GM12801 (cell line): ENCODE results near the gene ZC2HC1C.

ENCODE experiments used
- CTCF ChIP-seq: IDR thresholded peaks from one replicate; pipeline ENCODE4 v1.5.1; 2011; ENCODE audit warnings: control low read depth; ENCODE audit not compliant: insufficient read length; ENCODE audit errors: extremely low read depth

The ZC2HC1C gene

GRCh38 chr14:75095690-75096089, 26.2 kb downstream of the ZC2HC1C start:
- no peak for TF ChIP-seq CTCF

GRCh38 chr14:75096959-75097358, 27.5 kb downstream of the ZC2HC1C start:
- no peak for TF ChIP-seq CTCF

DNA sequence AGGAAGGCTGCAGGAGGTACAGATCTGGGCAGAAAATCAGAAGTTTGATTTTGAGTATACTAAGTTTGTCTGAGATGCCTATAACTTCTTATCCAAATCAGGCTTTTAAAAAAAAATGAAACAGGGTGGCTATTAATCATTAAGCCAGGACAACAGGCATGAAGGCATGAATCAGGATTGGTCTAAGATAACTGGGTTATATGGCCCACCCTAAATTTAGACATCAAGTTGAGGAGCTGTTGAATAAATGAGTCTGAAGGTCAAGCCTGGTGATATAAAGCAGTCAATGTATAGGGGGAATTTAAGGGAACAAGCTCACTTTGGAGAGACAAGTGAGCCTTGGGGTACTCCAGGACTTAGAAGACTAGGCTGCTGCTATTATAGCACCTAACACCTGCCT, 28.8 kb downstream of the ZC2HC1C start:
- no peak for TF ChIP-seq CTCF

DNA sequence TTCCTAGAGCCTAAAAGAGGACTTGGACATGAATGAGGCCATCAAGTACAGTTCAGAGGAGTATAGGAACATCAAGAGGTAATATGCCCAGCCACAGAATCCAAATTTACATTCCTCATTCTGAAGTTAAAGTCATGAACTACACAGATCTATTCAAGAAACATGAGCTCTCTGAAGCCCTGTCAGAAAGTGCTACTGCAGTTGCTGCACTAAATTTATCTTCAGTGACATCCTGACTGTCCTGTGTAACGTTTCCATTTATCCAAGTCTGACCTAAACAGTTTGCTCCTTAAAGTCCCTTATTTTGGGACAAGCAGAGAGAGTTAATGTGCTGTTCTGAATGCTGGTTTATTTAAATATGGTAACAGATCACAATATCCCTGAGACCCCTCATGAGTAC, 29.2 kb downstream of the ZC2HC1C start:
- TF ChIP-seq CTCF: no peak

DNA sequence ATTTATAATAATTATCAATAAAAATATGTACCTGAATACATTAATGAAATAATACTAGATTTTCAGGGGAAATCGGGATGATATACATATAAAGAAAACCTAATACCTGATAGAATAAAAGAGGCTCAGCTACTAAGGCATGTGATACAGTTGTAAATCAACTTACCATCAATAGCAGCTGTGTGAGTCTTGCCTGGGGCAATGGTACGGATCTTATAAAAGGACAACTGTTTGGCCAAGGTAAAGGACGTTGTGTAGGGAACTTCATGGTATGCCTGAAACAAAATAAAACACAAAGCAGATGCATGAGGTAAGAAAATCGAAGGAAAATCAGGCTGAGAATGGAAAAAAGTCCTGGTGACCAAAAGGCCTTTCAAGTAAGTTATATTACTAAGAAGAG, 32.0 kb downstream of the ZC2HC1C start:
- no peak for TF ChIP-seq CTCF

DNA sequence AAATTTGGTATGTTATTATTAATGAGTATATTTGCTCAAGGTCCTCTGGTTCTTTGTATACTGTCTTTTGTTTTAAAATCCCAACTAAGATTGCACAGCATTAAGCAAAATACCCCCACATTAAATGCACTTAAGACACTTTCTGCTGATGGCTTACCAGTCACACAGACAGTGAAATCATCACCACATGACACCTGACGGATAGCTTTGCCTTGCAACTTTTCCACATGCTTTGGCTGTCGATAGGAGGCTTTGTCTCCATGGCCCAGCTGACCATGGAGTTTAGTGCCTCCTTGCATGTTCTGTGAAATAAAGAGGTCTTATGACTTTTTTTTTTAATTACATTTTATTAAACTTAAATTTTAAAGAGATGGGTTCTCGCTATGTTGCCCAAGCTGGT, 37.7 kb downstream of the ZC2HC1C start:
- TF ChIP-seq CTCF: no peak

- no peak for TF ChIP-seq CTCF
These were observed 40.4 kb downstream of the ZC2HC1C start for GRCh38 chr14:75109877-75110276.

GRCh38 chr14:75113932-75114539, 44.6 kb downstream of the ZC2HC1C start:
- no peak for TF ChIP-seq CTCF
